Testis (tissue), 2 donors: ENCODE data around the gene FBXO8.

Experiments
- CTCF ChIP-seq, 3 experiments: fragments of 450-650 bp in 2 of 3; fragments of 200-600 bp in 1 of 3; sonication (generic) in 1 of 3; IDR thresholded peaks; one replicate each; pipeline ENCODE4 v1.5.1; 2016 to 2019; ENCODE audit warnings: antibody characterized with exemption in 3 of 3, mild to moderate bottlenecking in 2 of 3, moderate library complexity in 1 of 3
- POLR2A ChIP-seq: fragments of 450-650 bp; IDR thresholded peaks from one replicate; pipeline ENCODE4 v1.6.1; 2017; ENCODE audit warnings: antibody characterized with exemption, mild to moderate bottlenecking, moderate library complexity

- TF ChIP-seq POLR2A, result no peak
- no peak for TF ChIP-seq CTCF (IDR thresholded peaks at IDR 0.05)
Measured at GRCh38 chr4:174189392-174190015, 94.0 kb downstream of the FBXO8 start.
